ENCODE results near the gene DNAH10. TPM values are rescaled to one million over a fixed set of nuclear protein-coding genes. Genes with fewer than 3 reads are reported as not detected.

Gene DNAH10
- total and polyA plus RNA-seq, 2 of the 4 experiments (the other 2 are of a cell fraction): 0.18 to 0.22 TPM

GRCh38 chr12:123984903-123985302, 222.8 kb downstream of the DNAH10 start:
- intact Hi-C loops (cut with micrococcal nuclease): loop anchor here (1.0 to 10.0 kb wide), 4 partner anchors 78 to 320 kb away; partner anchors contain the start of gene ATP6V0A2

More at GRCh38 chr12:123984903-123985302, 222.8 kb downstream of the DNAH10 start:
- H4K20me1 ChIP-seq (ENCODE audit: insufficient read depth, low read length): peaks cover 25% of the 10 kb centered on the region; the same call in 1 of the 2 replicates
- DNase-seq: no peak
- no TSS peak for BruUV-seq (replicated peaks)
- H3K27ac ChIP-seq (ENCODE audit: insufficient read depth, low read length): no peak overlapping the region
- in situ Hi-C loops (cut with MboI; ENCODE audit: low sequenced_read_pairs) (loop anchor here (5.0 kb wide), 1 partner anchor 178 kb away; no protein-coding TSS in a partner anchor), dilution Hi-C loops (cut with HindIII; ENCODE audit: low sequenced_read_pairs, unreplicated experiment) (no loop called here)
- POLR2A ChIA-PET (ENCODE audit: unreplicated experiment): no interaction called here
- H3K56ac ChIP-seq (ENCODE audit: extremely low read depth, insufficient read depth, low read length): no peak overlapping the region
- 100% methylated on average over 3 of the region's 4 CpGs; no CpG with 5 or more reads in 1 of the 2 experiments for WGBS, 2 experiments (ENCODE audit: extremely low coverage in 2 of 2, insufficient read length in 1 of 2)
- H3K18ac ChIP-seq (ENCODE audit: low read depth, low read length): no peak overlapping the region
- no peak for ATAC-seq (ENCODE audit: low read depth)
- H3K9me3 ChIP-seq (ENCODE audit: control insufficient read depth, insufficient read depth, low read length): no peaks in the 10 kb centered on the region
- peaks cover 29 to 51% of the 10 kb centered on the region in 2 experiments for H3K79me1 ChIP-seq (ENCODE audit: low read depth in 1 of 2, low read length in 2 of 2)
- H4K91ac ChIP-seq (ENCODE audit: insufficient read depth, low read depth, low read length): no peak overlapping the region
- H4K8ac ChIP-seq (ENCODE audit: low read depth in 2 of 2, low read length in 2 of 2): no peak overlapping the region
- H3K9me1 ChIP-seq (ENCODE audit: insufficient read depth, low read length): no peaks in the 10 kb centered on the region; the same call in 1 of the 2 replicates
- H3K23ac ChIP-seq (ENCODE audit: low read depth, low read length): no peak overlapping the region
- no peak for TF ChIP-seq CTCF (conservative IDR thresholded peaks at IDR 0.05; ENCODE audit: low read depth, low read length)
- no peak for TF ChIP-seq ELK1 (IDR thresholded peaks at IDR 0.05; ENCODE audit: borderline replicate concordance, low read depth, low read length)
- no peak for TF ChIP-seq BHLHE40 (IDR thresholded peaks at IDR 0.05; ENCODE audit: low read depth, low read length)
- peaks cover 12% of the 10 kb centered on the region for H3K36me3 ChIP-seq (ENCODE audit: control insufficient read depth, insufficient read depth, low read length)
- H3K14ac ChIP-seq (replicated peaks; ENCODE audit: low read depth, low read length): no peak overlapping the region
- H3K4ac ChIP-seq (ENCODE audit: low read depth, low read length): no peak overlapping the region
- no peak overlapping the region for H2BK15ac ChIP-seq (ENCODE audit: low read depth, low read length)
- H3K27me3 ChIP-seq (ENCODE audit: control insufficient read depth, insufficient read depth, low read length): no peaks in the 10 kb centered on the region
- no peak overlapping the region for H3K4me3 ChIP-seq (ENCODE audit: insufficient read depth, low read depth, low read length)
- H3K4me1 ChIP-seq (ENCODE audit: control insufficient read depth, insufficient read depth, low read length): no peaks in the 10 kb centered on the region; the same call in 1 of the 2 replicates
- no peak overlapping the region for H3K4me2 ChIP-seq (ENCODE audit: low read depth, low read length)
- CTCF ChIA-PET: interaction anchor here (1.7 to 1.8 kb wide), 2 partner anchors 80 to 81 kb away, joined by 4 to 6 read pairs; no protein-coding TSS in a partner anchor
- no peak overlapping the region for H3K9ac ChIP-seq (ENCODE audit: low read depth, low read length)
- no peak overlapping the region for H2AK5ac ChIP-seq (ENCODE audit: low read depth, low read length)
- H2BK120ac ChIP-seq (ENCODE audit: low read depth, low read length): no peak overlapping the region
- no peak overlapping the region for H4K5ac ChIP-seq (ENCODE audit: low read depth, low read length)
- H2AK9ac ChIP-seq (replicated peaks; ENCODE audit: low read depth, low read length, poor library complexity): no peak overlapping the region
- H2BK20ac ChIP-seq (ENCODE audit: low read depth, low read length): no peak overlapping the region
- no peak overlapping the region for H2BK5ac ChIP-seq (ENCODE audit: low read depth, low read length, poor library complexity, severe bottlenecking)
- H2AFZ ChIP-seq (replicated peaks; ENCODE audit: low read length, poor library complexity): no peak overlapping the region

Small RNA genes lying within 50 kb of the gene (microRNA-seq; reads per million reads assigned to microRNA genes)
- gene AC068790.4 (ENCODE audit: insufficient read depth, insufficient read length) (not detected), gene AC068790.6 (ENCODE audit: insufficient read depth, insufficient read length) (not detected)

Small RNA genes lying within 50 kb of the gene (small RNA-seq; reads per million reads assigned to genes)
- gene AC068790.4 (0 reads per million in 5 experiments), gene AC068790.6 (0 reads per million in 5 experiments)

Other genes starting within 250 kb of the DNAH10 start
- 11.1 and 14.2 TPM in 2 replicates for gene RILPL1, start 228.6 kb upstream of the DNAH10 start, total RNA-seq (2012; rRNA removed)
- 19.8 and 24.5 TPM in 2 replicates for gene RILPL1, start 228.6 kb upstream of the DNAH10 start, polyA plus RNA-seq (2012; rRNA removed)
- gene TMED2, start 177.7 kb upstream of the DNAH10 start, total RNA-seq (2012; rRNA removed): 318 and 504 TPM in 2 replicates
- 132 and 154 TPM in 2 replicates for gene TMED2, start 177.7 kb upstream of the DNAH10 start, polyA plus RNA-seq (2012; rRNA removed)
- 13.3 and 14.4 TPM in 2 replicates for gene DDX55, start 160.2 kb upstream of the DNAH10 start, total RNA-seq (2012; rRNA removed)
- gene DDX55, start 160.2 kb upstream of the DNAH10 start, polyA plus RNA-seq (2012; rRNA removed): 15.0 and 18.7 TPM in 2 replicates
- 33.9 and 40.5 TPM in 2 replicates for gene EIF2B1, start 128.6 kb upstream of the DNAH10 start, total RNA-seq (2012; rRNA removed)
- gene EIF2B1, start 128.6 kb upstream of the DNAH10 start, polyA plus RNA-seq (2012; rRNA removed): 39.3 and 45.9 TPM in 2 replicates
- gene GTF2H3, start 128.5 kb upstream of the DNAH10 start, total RNA-seq (2012; rRNA removed): 53.0 and 80.3 TPM in 2 replicates
- 19.9 and 22.2 TPM in 2 replicates for gene GTF2H3, start 128.5 kb upstream of the DNAH10 start, polyA plus RNA-seq (2012; rRNA removed)
- 12.2 and 13.6 TPM in 2 replicates for gene TCTN2, start 91.2 kb upstream of the DNAH10 start, total RNA-seq (2012; rRNA removed)
- gene TCTN2, start 91.2 kb upstream of the DNAH10 start, polyA plus RNA-seq (2012; rRNA removed): 8.2 and 8.4 TPM in 2 replicates
- 27.2 and 41.0 TPM in 2 replicates for gene ATP6V0A2, start 49.9 kb upstream of the DNAH10 start, total RNA-seq (2012; rRNA removed)
- 14.7 and 18.5 TPM in 2 replicates for gene ATP6V0A2, start 49.9 kb upstream of the DNAH10 start, polyA plus RNA-seq (2012; rRNA removed)
- 5.7 and 8.1 TPM in 2 replicates for gene CCDC92, start 210.5 kb downstream of the DNAH10 start, total RNA-seq (2012; rRNA removed)
- gene CCDC92, start 210.5 kb downstream of the DNAH10 start, polyA plus RNA-seq (2012; rRNA removed): 55.5 and 61.1 TPM in 2 replicates
- 32.6 and 36.7 TPM in 2 replicates for gene ZNF664, start 210.9 kb downstream of the DNAH10 start, total RNA-seq (2012; rRNA removed)
- 24.6 and 29.9 TPM in 2 replicates for gene ZNF664, start 210.9 kb downstream of the DNAH10 start, polyA plus RNA-seq (2012; rRNA removed)